ENCODE measurements around the gene TESMIN. TPM values are rescaled to one million over a fixed set of nuclear protein-coding genes. Genes with fewer than 3 reads are reported as not detected.

The TESMIN gene
- total and polyA plus RNA-seq, 2 of the 13 experiments (the other 11 are each of a cell fraction or from before 2014, with no cell fraction given) = 0.15 to 0.45 TPM

DNA sequence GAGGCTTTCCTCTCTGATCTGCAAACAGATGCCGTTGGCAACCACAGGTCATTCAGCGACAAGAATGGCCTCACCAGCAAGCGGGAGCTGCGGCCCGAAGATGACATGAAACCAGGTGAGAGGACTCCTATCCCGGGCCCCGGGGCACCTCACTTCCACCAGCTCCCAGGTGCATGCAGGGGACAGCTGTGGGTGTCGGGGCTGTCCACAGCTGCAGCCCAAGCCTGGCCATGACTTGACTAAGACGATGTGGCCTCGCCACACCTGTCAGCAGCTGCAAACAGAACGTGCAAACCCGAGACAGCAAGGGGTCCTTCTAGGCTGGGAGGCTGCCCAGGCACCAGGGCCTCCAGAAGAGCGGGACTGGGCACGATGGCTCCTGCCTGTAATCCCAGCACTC lies 63.3 kb downstream of the TESMIN start:
- peaks cover 9 to 68% of the 10 kb centered on the region in 2 experiments for H3K27me3 ChIP-seq (ENCODE audit: control insufficient read depth in 1 of 2, insufficient read depth in 2 of 2, low read length in 2 of 2)
- H3K79me2 ChIP-seq (ENCODE audit: insufficient read depth, low read length) = no peaks in the 10 kb centered on the region
- TF ChIP-seq, protein P1, sequence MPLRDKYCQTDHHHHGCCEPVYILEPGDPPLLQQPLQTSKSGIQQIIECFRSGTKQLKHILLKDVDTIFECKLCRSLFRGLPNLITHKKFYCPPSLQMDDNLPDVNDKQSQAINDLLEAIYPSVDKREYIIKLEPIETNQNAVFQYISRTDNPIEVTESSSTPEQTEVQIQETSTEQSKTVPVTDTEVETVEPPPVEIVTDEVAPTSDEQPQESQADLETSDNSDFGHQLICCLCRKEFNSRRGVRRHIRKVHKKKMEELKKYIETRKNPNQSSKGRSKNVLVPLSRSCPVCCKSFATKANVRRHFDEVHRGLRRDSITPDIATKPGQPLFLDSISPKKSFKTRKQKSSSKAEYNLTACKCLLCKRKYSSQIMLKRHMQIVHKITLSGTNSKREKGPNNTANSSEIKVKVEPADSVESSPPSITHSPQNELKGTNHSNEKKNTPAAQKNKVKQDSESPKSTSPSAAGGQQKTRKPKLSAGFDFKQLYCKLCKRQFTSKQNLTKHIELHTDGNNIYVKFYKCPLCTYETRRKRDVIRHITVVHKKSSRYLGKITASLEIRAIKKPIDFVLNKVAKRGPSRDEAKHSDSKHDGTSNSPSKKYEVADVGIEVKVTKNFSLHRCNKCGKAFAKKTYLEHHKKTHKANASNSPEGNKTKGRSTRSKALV (CRISPR knock-in tag; IDR thresholded peaks at IDR 0.05) = no peak
- TF ChIP-seq, protein P2, sequence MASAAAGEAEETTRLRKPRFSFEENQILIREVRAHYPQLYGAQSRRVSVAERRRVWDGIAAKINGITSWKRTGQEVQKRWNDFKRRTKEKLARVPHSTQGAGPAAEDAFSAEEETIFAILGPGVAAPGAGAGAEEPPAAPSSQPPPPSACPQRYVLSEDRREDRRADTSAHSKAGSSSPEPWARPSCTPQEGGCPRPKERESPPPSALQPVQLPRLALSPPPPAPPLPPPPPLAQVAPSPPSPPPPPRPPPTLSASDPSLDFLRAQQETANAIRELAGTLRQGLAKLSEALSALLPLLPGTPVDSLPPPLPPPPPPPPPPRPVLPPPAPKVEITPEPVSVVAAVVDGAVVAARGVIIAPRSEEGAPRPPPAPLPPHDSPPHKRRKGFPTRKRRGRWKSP (CRISPR knock-in tag; IDR thresholded peaks at IDR 0.05) = no peak
- TF ChIP-seq, protein P3, sequence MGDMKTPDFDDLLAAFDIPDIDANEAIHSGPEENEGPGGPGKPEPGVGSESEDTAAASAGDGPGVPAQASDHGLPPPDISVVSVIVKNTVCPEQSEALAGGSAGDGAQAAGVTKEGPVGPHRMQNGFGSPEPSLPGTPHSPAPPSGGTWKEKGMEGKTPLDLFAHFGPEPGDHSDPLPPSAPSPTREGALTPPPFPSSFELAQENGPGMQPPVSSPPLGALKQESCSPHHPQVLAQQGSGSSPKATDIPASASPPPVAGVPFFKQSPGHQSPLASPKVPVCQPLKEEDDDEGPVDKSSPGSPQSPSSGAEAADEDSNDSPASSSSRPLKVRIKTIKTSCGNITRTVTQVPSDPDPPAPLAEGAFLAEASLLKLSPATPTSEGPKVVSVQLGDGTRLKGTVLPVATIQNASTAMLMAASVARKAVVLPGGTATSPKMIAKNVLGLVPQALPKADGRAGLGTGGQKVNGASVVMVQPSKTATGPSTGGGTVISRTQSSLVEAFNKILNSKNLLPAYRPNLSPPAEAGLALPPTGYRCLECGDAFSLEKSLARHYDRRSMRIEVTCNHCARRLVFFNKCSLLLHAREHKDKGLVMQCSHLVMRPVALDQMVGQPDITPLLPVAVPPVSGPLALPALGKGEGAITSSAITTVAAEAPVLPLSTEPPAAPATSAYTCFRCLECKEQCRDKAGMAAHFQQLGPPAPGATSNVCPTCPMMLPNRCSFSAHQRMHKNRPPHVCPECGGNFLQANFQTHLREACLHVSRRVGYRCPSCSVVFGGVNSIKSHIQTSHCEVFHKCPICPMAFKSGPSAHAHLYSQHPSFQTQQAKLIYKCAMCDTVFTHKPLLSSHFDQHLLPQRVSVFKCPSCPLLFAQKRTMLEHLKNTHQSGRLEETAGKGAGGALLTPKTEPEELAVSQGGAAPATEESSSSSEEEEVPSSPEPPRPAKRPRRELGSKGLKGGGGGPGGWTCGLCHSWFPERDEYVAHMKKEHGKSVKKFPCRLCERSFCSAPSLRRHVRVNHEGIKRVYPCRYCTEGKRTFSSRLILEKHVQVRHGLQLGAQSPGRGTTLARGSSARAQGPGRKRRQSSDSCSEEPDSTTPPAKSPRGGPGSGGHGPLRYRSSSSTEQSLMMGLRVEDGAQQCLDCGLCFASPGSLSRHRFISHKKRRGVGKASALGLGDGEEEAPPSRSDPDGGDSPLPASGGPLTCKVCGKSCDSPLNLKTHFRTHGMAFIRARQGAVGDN (CRISPR knock-in tag; IDR thresholded peaks at IDR 0.05) = no peak
- TF ChIP-seq RXRB (CRISPR knock-in tag; IDR thresholded peaks at IDR 0.05; ENCODE audit: borderline replicate concordance) (no peak), SMARCC2 (IDR thresholded peaks at IDR 0.05) (no peak), ZSCAN9 (CRISPR knock-in tag; IDR thresholded peaks at IDR 0.05; ENCODE audit: borderline replicate concordance) (no peak), SP5 (CRISPR knock-in tag; IDR thresholded peaks at IDR 0.05; ENCODE audit: borderline replicate concordance, low read depth) (no peak), MIER3 (CRISPR knock-in tag; IDR thresholded peaks at IDR 0.05; ENCODE audit: borderline replicate concordance) (no peak), NFYC (CRISPR knock-in tag; IDR thresholded peaks at IDR 0.05) (no peak), IKZF4 (CRISPR knock-in tag; IDR thresholded peaks at IDR 0.05; ENCODE audit: borderline replicate concordance, low read depth, not compliant biosample characterization) (no peak), RFX5 (IDR thresholded peaks at IDR 0.05; ENCODE audit: low read depth, low read length) (no peak), ZNF570 (CRISPR knock-in tag; IDR thresholded peaks at IDR 0.05; ENCODE audit: borderline replicate concordance) (no peak)
- TF ChIP-seq, protein P4, sequence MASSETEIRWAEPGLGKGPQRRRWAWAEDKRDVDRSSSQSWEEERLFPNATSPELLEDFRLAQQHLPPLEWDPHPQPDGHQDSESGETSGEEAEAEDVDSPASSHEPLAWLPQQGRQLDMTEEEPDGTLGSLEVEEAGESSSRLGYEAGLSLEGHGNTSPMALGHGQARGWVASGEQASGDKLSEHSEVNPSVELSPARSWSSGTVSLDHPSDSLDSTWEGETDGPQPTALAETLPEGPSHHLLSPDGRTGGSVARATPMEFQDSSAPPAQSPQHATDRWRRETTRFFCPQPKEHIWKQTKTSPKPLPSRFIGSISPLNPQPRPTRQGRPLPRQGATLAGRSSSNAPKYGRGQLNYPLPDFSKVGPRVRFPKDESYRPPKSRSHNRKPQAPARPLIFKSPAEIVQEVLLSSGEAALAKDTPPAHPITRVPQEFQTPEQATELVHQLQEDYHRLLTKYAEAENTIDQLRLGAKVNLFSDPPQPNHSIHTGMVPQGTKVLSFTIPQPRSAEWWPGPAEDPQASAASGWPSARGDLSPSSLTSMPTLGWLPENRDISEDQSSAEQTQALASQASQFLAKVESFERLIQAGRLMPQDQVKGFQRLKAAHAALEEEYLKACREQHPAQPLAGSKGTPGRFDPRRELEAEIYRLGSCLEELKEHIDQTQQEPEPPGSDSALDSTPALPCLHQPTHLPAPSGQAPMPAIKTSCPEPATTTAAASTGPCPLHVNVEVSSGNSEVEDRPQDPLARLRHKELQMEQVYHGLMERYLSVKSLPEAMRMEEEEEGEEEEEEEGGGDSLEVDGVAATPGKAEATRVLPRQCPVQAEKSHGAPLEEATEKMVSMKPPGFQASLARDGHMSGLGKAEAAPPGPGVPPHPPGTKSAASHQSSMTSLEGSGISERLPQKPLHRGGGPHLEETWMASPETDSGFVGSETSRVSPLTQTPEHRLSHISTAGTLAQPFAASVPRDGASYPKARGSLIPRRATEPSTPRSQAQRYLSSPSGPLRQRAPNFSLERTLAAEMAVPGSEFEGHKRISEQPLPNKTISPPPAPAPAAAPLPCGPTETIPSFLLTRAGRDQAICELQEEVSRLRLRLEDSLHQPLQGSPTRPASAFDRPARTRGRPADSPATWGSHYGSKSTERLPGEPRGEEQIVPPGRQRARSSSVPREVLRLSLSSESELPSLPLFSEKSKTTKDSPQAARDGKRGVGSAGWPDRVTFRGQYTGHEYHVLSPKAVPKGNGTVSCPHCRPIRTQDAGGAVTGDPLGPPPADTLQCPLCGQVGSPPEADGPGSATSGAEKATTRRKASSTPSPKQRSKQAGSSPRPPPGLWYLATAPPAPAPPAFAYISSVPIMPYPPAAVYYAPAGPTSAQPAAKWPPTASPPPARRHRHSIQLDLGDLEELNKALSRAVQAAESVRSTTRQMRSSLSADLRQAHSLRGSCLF (CRISPR knock-in tag; IDR thresholded peaks at IDR 0.05; ENCODE audit: borderline replicate concordance) = no peak
- FAIRE-seq (no peak), ATAC-seq (no peak), DNase-seq (ENCODE audit: low spot score) (no peak)
- WGBS (ENCODE audit: low lambda C conversion rate) = 68% methylated on average over 13 of the region's 14 CpGs
- H3K36me3 ChIP-seq (replicated peaks in 1 of 2; ENCODE audit: control insufficient read depth in 1 of 2, insufficient read depth in 2 of 2, low read length in 2 of 2) = no peaks in the 10 kb centered on the region
- no TSS peak for BruUV-seq (replicated peaks)
- ChIA-PET CTCF (ENCODE audit: low intra/inter-chr PET ratio, low total read pairs) (no interaction called here), POLR2A (no interaction called here)
- H2AFZ ChIP-seq (ENCODE audit: low read length) = no peak overlapping the region
- in situ Hi-C loops (cut with HindIII; ENCODE audit: extremely low pct_ligation_motif_present, low pct_unique_long_range_greater_than_20kb) = no loop called here
- peaks cover 8% of the 10 kb centered on the region; the same call in 1 of the 2 replicates for H3K4me1 ChIP-seq (ENCODE audit: insufficient read depth, low read length)
- intact Hi-C loops (cut with micrococcal nuclease; ENCODE audit: unreplicated experiment) = no loop called here
- H3K4me2 ChIP-seq (ENCODE audit: low read depth, low read length) = no peak overlapping the region
- no peak overlapping the region for H3K4me3 ChIP-seq (replicated peaks in 1 of 3; ENCODE audit: insufficient read depth in 1 of 3, low read depth in 2 of 3, low read length in 3 of 3)
- no peaks in the 10 kb centered on the region for H4K20me1 ChIP-seq (ENCODE audit: insufficient read depth, low read length)
- H3K9me3 ChIP-seq (ENCODE audit: low read length) = no peaks in the 10 kb centered on the region
- no peak overlapping the region for H3K27ac ChIP-seq (ENCODE audit: extremely low read length, insufficient read depth, low read length)
- no peak overlapping the region for H3K9ac ChIP-seq (ENCODE audit: insufficient read depth, low read depth, low read length)

Measured in HepG2 (cell line).